GM19025 (cell line): ENCODE results near the gene AAK1.
"Not testable (repeated sequence)": the region's sequence is repeated elsewhere in the genome, so short reads cannot be mapped to it uniquely, and the experiment has no call there.

Experiments used
- ATAC-seq: cut with Tn5 transposase; IDR thresholded peaks from one replicate; pipeline ENCODE4 v1.9.1; 2021; ENCODE audit warnings: mild to moderate bottlenecking, low read depth, moderate library complexity; ENCODE audit not compliant: unreplicated experiment

Gene AAK1

GRCh38 chr2:69577467-69578197, 65.9 kb downstream of the AAK1 start:
- ATAC-seq: no peak

GRCh38 chr2:69576880-69577279, 66.7 kb downstream of the AAK1 start:
- no peak for ATAC-seq

GRCh38 chr2:69575926-69576325, 67.6 kb downstream of the AAK1 start:
- ATAC-seq: no peak

GRCh38 chr2:69575371-69575770, 68.2 kb downstream of the AAK1 start:
- not testable (repeated sequence) for ATAC-seq

- no peak for ATAC-seq
These were observed 70.9 kb downstream of the AAK1 start for GRCh38 chr2:69572641-69573040.

GRCh38 chr2:69571189-69571588, 72.3 kb downstream of the AAK1 start:
- no peak for ATAC-seq

GRCh38 chr2:69570474-69570873, 73.1 kb downstream of the AAK1 start:
- ATAC-seq: no peak

GRCh38 chr2:69567909-69568300, 75.6 kb downstream of the AAK1 start:
- ATAC-seq: no peak

- no peak for ATAC-seq
These were observed 76.2 kb downstream of the AAK1 start for GRCh38 chr2:69567157-69567908.

GRCh38 chr2:69566669-69567068, 76.9 kb downstream of the AAK1 start:
- no peak for ATAC-seq

- ATAC-seq: peak; percentile 67
These were observed 78.1 kb downstream of the AAK1 start for GRCh38 chr2:69565431-69565839.

- no peak for ATAC-seq
These were observed 78.9 kb downstream of the AAK1 start for GRCh38 chr2:69564604-69565003.

- ATAC-seq: no peak
These were observed 80.5 kb downstream of the AAK1 start for GRCh38 chr2:69563021-69563420.

GRCh38 chr2:69561101-69561500, 82.4 kb downstream of the AAK1 start:
- no peak for ATAC-seq

- ATAC-seq: no peak
These were observed 83.4 kb downstream of the AAK1 start for GRCh38 chr2:69560147-69560482.

- ATAC-seq: no peak
These were observed 83.9 kb downstream of the AAK1 start for GRCh38 chr2:69559442-69560146.

- no peak for ATAC-seq
These were observed 87.5 kb downstream of the AAK1 start for GRCh38 chr2:69556008-69556407.

GRCh38 chr2:69554981-69555380, 88.6 kb downstream of the AAK1 start:
- ATAC-seq: no peak

GRCh38 chr2:69554568-69554967, 89.0 kb downstream of the AAK1 start:
- ATAC-seq: no peak

- ATAC-seq: no peak
These were observed 89.5 kb downstream of the AAK1 start for GRCh38 chr2:69553991-69554390.

GRCh38 chr2:69550511-69550910, 93.0 kb downstream of the AAK1 start:
- not testable (repeated sequence) for ATAC-seq
